Panc1 (cell line): Measurements from ENCODE around the gene TAS2R39. TPM values are rescaled to one million over a fixed set of nuclear protein-coding genes. Genes with fewer than 3 reads are reported as not detected.

Experiments used
- ATAC-seq: fragments of 200-7000 bp; cut with Tn5 transposase; 2 replicates; pipeline ENCODE4 v1.9.1; 2020; ENCODE audit warnings: mild to moderate bottlenecking, moderate library complexity
- BruUV-seq: library from RNA; stranded (reverse); fragments of 400-500 nt; replicated peaks from 2 replicates; lab custom pipeline; 2021; lab: Mats Ljungman, UMichigan
- CTCF ChIA-PET: fragments of 300-600 bp; sonication (Branson Sonifier 250); formaldehyde crosslinking; loops from one replicate; lab custom pipeline; 2022; ENCODE audit warnings: antibody characterized with exemption; lab: Charles Lee
- POLR2A ChIA-PET: fragments of 300-600 bp; sonication (Branson Sonifier 250); formaldehyde crosslinking; loops from one replicate; lab custom pipeline; 2022; ENCODE audit warnings: antibody characterized with exemption; lab: Charles Lee
- DNase-seq: peaks from one replicate; pipeline ENCODE4 v3.0.0-alpha.2; 2010; ENCODE audit warnings: low read depth, low spot score
- H3K27ac ChIP-seq: 2 replicates; pipeline ENCODE4 v1.5.1; 2011; ENCODE audit warnings: mild to moderate bottlenecking, low read length, inconsistent platforms
- H3K27me3 ChIP-seq: fragments of 200-500 bp; sonication (Bioruptor generic); 2 replicates; pipeline ENCODE4 v1.6.0; 2014; ENCODE audit warnings: low read length, inconsistent platforms; ENCODE audit not compliant: control insufficient read depth, insufficient read depth
- H3K36me3 ChIP-seq: fragments of 200-500 bp; sonication (Bioruptor generic); 2 replicates; pipeline ENCODE4 v1.5.1; 2014; ENCODE audit warnings: inconsistent platforms, mild to moderate bottlenecking, low read length, moderate library complexity; ENCODE audit not compliant: control insufficient read depth, insufficient read depth
- H3K4me1 ChIP-seq: 2 replicates; pipeline ENCODE4 v1.5.1; 2011; ENCODE audit warnings: inconsistent platforms, mild to moderate bottlenecking, low read length, moderate library complexity; ENCODE audit not compliant: control insufficient read depth, insufficient read depth
- H3K4me3 ChIP-seq, 2 experiments: 2 replicates each; pipeline ENCODE4 v1.5.1; 2011 to 2012; ENCODE audit warnings: low read depth in 2 of 2, low read length in 2 of 2, mild to moderate bottlenecking in 2 of 2, inconsistent platforms in 1 of 2, moderate library complexity in 1 of 2
- H3K9me3 ChIP-seq: fragments of 200-500 bp; sonication (Bioruptor generic); 2 replicates; pipeline ENCODE4 v1.5.1; 2014; ENCODE audit warnings: low read depth, mild to moderate bottlenecking, inconsistent platforms, low read length, moderate library complexity; ENCODE audit not compliant: control insufficient read depth, insufficient read depth
- POLR2AphosphoS5 ChIP-seq: IDR thresholded peaks from 2 replicates; pipeline ENCODE4 v1.6.1; 2012; ENCODE audit warnings: mild to moderate bottlenecking, low read depth, low read length, moderate library complexity
- REST ChIP-seq, 2 experiments: IDR thresholded peaks; 2 replicates each; pipeline ENCODE4 v1.6.1; 2011 to 2012; ENCODE audit warnings: low read depth in 2 of 2, control low read depth in 1 of 2, low read length in 1 of 2, mild to moderate bottlenecking in 1 of 2, moderate library complexity in 1 of 2; ENCODE audit not compliant: insufficient read depth in 1 of 2
- SIN3A ChIP-seq: IDR thresholded peaks from 2 replicates; pipeline ENCODE4 v1.6.1; 2012; ENCODE audit warnings: low read depth, mild to moderate bottlenecking, low read length, moderate library complexity, borderline replicate concordance; ENCODE audit not compliant: insufficient read depth
- TCF7L2 ChIP-seq: IDR thresholded peaks from 2 replicates; pipeline ENCODE4 v1.6.1; 2011; ENCODE audit warnings: mild to moderate bottlenecking, low read depth, low read length, inconsistent platforms
- in situ Hi-C: cut with HindIII; loops from 2 replicates; pipeline ENCODE4 v1.10.0; 2016; ENCODE audit warnings: low sequenced_read_pairs, low pct_unique_long_range_greater_than_20kb
- intact Hi-C: fragments of 100-400 bp; cut with micrococcal nuclease; formaldehyde crosslinking; loops from one replicate; pipeline ENCODE4 v1.10.0; 2022; ENCODE audit not compliant: unreplicated experiment
- total RNA-seq: library from RNA; stranded (reverse); gene quantifications from one replicate; pipeline ENCODE4 v1.2.1, GENCODE V29; 2021; ENCODE audit not compliant: unreplicated experiment
- TF ChIP-seq, protein P1 (sequence below): fragments of 450-650 bp; IDR thresholded peaks from 2 replicates; pipeline ENCODE4 v1.5.1; 2017; ENCODE audit warnings: mild to moderate bottlenecking

Gene TAS2R39
- total RNA-seq, 1 experiment from 2014 or later, result not detected

DNA sequence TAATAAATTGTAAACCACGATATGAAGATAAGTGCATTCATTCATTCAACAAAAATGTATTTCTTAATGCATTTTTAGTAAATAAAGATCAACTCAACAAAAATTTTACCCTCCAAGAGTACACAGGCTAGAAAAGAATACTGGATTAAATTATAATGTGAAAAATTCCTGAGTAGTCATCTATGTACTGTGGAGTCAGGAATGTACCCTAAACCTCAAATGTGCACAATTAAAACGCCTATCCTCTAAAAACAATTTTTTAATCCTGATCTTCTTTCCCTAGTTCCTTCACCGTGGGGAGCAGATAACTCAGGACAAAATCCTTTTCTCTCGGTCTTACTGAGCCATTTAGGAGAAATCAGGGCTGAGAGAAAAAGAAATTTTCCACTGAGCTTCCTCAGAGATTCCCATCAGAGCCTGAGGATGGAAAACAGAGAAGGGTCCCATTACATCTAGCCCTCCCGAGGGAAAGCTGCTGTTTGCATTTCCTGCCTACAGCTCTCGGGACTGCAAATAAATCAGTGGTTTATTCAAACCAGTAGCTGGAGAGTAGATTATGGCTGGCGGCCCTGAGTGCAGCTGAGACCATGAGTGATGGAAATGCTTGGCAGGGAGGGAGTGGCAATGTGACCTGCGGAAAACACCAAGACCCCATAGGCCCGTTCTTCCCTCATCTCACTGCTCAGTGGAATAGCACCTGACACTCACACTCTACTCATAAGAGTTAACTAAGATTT lies 46.0 kb downstream of the TAS2R39 start:
- TF ChIP-seq TCF7L2 (no peak), REST (IDR thresholded peaks at IDR 0.05; ENCODE audit: insufficient read depth in 1 of 2, low read depth in 2 of 2, low read length in 1 of 2) (no peak), SIN3A (no peak), POLR2AphosphoS5 (no peak)
- TF ChIP-seq, protein P1, sequence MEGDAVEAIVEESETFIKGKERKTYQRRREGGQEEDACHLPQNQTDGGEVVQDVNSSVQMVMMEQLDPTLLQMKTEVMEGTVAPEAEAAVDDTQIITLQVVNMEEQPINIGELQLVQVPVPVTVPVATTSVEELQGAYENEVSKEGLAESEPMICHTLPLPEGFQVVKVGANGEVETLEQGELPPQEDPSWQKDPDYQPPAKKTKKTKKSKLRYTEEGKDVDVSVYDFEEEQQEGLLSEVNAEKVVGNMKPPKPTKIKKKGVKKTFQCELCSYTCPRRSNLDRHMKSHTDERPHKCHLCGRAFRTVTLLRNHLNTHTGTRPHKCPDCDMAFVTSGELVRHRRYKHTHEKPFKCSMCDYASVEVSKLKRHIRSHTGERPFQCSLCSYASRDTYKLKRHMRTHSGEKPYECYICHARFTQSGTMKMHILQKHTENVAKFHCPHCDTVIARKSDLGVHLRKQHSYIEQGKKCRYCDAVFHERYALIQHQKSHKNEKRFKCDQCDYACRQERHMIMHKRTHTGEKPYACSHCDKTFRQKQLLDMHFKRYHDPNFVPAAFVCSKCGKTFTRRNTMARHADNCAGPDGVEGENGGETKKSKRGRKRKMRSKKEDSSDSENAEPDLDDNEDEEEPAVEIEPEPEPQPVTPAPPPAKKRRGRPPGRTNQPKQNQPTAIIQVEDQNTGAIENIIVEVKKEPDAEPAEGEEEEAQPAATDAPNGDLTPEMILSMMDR, result no peak
- DNase-seq (no peak), ATAC-seq (no peak)
- Histone ChIP-seq H3K9me3 (no peaks in the 10 kb centered on the region), H3K4me3 (no peak overlapping the region), H3K4me1 (no peaks in the 10 kb centered on the region), H3K27me3 (no peaks in the 10 kb centered on the region), H3K27ac (no peak overlapping the region), H3K36me3 (no peaks in the 10 kb centered on the region)
- in situ Hi-C loops (no loop called here), intact Hi-C loops (no loop called here)
- ChIA-PET CTCF (interaction anchor here (1.1 kb wide), 1 partner anchor 15 kb away, joined by 3 read pairs; no protein-coding TSS in a partner anchor), POLR2A (no interaction called here)
- BruUV-seq, result no TSS peak

- in situ Hi-C loops, result no loop called here
- H3K9me3 ChIP-seq, result no peaks in the 10 kb centered on the region
- H3K4me3 ChIP-seq, result no peak overlapping the region
- TF ChIP-seq TCF7L2 (no peak), POLR2AphosphoS5 (no peak), SIN3A (no peak), REST (IDR thresholded peaks at IDR 0.05; ENCODE audit: insufficient read depth in 1 of 2, low read depth in 2 of 2, low read length in 1 of 2) (no peak)
- TF ChIP-seq, protein P1, result no peak
- ATAC-seq (no peak), DNase-seq (no peak)
- no peaks in the 10 kb centered on the region for H3K27me3 ChIP-seq
- intact Hi-C loops, result no loop called here
- H3K4me1 ChIP-seq, result no peaks in the 10 kb centered on the region
- H3K27ac ChIP-seq, result no peak overlapping the region
- ChIA-PET CTCF (no interaction called here), POLR2A (interaction anchor here (0.6 kb wide), 1 partner anchor 179 kb away, joined by 7 read pairs; no protein-coding TSS in a partner anchor)
- no TSS peak for BruUV-seq
- H3K36me3 ChIP-seq, result no peaks in the 10 kb centered on the region
These were observed 47.6 kb downstream of the TAS2R39 start for GRCh38 chr7:143230602-143231457.
